GM21786 (cell line): ENCODE data around the gene NPBWR2.
"Not testable (repeated sequence)": the region's sequence is repeated elsewhere in the genome, so short reads cannot be mapped to it uniquely, and the experiment has no call there.

Source experiments
- ATAC-seq: cut with Tn5 transposase; IDR thresholded peaks from one replicate; pipeline ENCODE4 v1.9.1; 2021; ENCODE audit not compliant: unreplicated experiment

NPBWR2 gene

DNA sequence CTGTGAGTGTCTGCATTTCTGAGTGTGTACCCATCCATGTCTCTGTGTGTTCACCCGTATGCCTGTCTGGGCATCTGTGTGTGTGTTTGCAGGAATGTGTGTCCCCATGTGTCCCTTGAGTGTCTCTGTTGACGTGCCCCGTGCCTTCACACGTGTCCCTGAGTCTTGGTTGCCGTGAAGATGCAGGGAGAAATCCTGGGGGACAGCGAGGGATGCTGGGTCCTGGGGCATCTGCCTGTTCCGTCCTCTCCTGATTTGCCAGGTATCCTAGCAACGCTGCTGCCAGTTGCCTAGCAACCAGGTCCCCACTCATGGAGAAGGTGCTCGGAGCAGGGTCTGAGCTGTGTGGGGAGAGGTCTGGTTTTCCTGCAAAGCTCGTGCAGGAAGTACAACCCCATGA lies 17.2 kb downstream of the NPBWR2 start:
- no peak for ATAC-seq

- not testable (repeated sequence) for ATAC-seq
These were observed 18.8 kb downstream of the NPBWR2 start for GRCh38 chr20:64088586-64088985.

DNA sequence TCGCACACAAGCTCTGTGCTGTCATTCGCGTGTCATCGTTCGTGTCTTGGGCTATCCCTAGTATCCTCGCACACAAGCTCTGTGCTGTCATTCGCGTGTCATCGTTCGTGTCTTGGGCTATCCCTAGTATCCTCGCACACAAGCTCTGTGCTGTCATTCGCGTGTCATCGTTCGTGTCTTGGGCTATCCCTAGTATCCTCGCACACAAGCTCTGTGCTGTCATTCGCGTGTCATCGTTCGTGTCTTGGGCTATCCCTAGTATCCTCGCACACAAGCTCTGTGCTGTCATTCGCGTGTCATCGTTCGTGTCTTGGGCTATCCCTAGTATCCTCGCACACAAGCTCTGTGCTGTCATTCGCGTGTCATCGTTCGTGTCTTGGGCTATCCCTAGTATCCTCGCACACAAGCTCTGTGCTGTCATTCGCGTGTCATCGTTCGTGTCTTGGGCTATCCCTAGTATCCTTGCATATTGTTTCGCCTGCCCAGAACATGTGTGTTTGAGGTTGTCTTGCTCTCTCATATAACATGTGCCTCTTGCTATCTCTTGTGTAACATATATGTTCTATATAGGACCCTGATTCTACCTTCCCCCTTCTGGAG lies 20.0 kb downstream of the NPBWR2 start:
- not testable (repeated sequence) for ATAC-seq

DNA sequence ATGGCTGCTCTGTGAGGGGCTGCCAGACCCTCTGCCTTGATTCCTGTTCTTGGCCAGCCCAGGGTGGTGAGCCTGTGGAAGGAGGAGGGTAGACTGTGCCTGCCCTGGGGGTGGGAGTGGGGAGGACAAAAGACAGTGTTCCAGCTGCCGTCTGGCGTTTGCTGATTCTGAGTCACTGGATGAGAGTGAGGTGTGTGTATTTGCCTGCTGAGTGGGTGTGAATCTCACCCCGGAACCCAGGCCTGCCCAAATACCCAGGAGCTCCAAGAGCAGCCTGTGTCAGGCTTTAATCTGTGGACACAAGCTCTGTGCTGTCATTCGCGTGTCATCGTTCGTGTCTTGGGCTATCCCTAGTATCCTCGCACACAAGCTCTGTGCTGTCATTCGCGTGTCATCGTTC lies 20.6 kb downstream of the NPBWR2 start:
- no peak for ATAC-seq

DNA sequence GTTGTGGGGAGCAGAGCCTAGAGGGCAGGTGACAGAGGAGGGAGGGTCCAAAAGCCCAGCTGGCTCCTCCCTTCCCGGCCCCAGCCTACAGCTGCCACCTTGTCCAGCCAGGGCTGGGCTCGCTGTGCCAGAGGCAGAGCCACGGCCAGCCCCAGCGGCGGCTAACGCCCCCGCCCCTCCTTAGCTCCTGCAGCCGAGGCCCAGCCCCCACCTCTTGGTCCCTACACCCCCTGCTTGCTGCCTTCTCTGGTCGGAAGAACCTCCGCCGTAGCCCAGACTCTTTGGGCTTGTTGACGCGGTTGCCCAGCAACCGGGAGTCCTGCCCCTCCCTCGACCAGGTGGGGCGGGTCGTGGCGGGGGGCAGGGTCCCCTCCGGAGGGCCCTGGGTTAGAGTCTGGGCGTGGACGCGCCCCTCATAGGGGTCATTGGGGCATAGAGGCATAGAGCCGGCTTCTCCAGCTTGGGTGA lies 22.6 kb downstream of the NPBWR2 start:
- no peak for ATAC-seq

GRCh38 chr20:64083804-64084684 lies 23.3 kb downstream of the NPBWR2 start, which contains the start of gene LKAAEAR1:
Gene LKAAEAR1, minus strand, starts transcription at chr20:64084398. Its CDS starts 179 bp downstream, at chr20:64084219.
- ATAC-seq = no peak

GRCh38 chr20:64083378-64083803 lies 24.0 kb downstream of the NPBWR2 start:
- ATAC-seq = no peak

- ATAC-seq = no peak
These were observed 24.5 kb downstream of the NPBWR2 start for GRCh38 chr20:64082820-64083377.

- no peak for ATAC-seq
These were observed 25.1 kb downstream of the NPBWR2 start for GRCh38 chr20:64082126-64082731.

GRCh38 chr20:64081624-64081964 lies 25.8 kb downstream of the NPBWR2 start:
- no peak for ATAC-seq

DNA sequence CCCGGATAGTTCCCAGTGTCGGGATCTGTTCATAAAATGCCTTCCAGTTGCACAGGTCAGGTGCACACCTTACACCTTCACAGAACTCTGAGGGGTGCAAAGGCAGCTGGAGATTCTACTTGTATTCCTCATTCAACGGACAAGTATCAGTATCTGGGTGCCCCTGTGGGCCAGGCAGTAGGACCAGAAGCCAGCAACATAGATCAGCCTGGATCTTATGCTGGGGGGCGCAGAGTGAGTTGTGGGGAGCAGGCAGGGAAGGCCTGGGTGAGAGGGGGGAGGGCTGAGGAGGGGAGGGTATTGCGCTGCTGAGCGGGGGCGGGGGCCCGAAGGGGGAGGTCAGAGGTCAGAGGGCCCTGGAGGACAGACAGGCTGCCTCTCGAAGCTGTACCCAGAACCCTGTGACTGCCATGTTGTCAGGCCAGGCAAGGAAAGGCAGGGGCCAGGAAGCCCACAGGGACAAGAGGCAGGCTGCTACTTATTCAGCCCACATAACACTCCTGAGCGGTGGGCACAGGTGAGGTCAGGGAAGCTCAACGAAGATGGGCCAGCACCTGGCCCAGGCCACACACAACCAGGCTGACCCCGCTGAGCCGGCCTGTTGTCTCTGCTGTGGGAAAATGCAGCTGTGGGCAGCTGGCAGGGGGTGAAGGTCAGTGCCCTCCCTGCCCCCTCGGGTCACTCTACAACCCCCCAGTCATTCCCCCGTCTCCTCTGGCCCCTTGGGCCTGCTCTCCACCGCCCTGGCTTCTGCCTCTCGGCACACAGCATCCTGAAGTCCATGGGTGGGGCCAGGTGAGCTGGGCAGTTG lies 26.3 kb downstream of the NPBWR2 start:
- no peak for ATAC-seq

GRCh38 chr20:64080013-64080812 lies 27.2 kb downstream of the NPBWR2 start, which contains the start of gene OPRL1:
Gene OPRL1, plus strand, starts transcription at chr20:64080082. Its CDS starts 12,639 bp downstream, at chr20:64092721.
- ATAC-seq = no peak

DNA sequence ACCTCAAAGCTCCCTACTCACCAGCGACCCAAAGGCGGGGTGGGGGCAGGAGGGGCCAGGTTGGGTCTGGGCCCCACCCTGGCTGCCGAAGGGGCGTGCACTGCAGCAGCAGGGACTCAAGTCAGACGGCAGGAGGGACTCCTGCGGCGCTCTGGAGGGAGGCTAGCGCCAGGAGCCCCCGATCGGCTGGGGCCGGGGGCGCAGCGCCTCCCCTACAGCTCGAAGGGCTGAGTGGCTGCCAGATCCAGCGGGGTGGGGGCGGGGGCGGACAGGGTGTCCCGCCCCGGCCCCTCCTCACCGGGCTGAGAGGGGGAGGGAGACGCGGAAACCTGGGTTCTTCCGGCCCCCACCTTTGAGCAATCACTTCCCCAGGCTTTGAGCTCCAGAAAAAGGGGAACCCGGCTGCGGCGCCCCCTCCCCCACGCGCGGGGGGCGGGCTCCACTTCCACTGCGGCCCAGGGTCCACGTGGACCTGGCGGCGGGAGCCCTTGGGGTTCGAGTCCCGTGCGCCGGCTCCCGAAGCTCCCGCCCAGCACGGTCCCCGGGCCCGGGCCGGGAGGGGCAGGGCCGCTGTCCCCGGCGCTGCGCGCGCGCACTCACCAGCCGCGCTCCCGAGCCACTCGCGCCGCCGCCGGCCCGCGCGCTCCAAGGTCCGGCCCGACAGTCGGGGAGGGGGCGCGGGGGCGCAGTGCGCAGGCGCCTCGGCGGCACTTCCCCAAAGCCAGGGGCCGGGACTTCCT lies 27.9 kb downstream of the NPBWR2 start, which contains the start of gene RGS19:
Gene RGS19 (minus strand): TSS at position 246 of the 740 bp plus-strand sequence. CDS start 2,632 bp downstream, outside the sequence.
- ATAC-seq = peak; percentile 33

DNA sequence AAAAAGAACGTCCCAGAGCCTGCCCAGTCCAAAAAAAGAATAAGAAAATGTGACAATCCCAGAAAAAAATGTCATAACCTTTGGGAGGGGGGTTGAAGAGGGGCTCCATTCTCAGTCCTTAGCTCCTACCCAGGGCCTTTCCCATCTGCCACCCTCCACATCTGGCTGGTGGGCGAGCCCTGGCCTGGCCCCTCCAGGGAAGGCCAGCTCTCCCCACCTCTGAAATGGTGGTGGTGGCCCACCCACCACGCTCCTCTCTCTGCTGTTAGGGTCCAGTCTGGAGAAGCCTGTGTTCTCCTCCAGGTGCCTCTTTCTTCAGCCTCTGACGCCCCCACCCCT lies 28.5 kb downstream of the NPBWR2 start:
- ATAC-seq = no peak

- ATAC-seq = peak; percentile 29
These were observed 29.4 kb downstream of the NPBWR2 start for GRCh38 chr20:64077876-64078551.

GRCh38 chr20:64077541-64077875 lies 29.9 kb downstream of the NPBWR2 start:
- no peak for ATAC-seq

- ATAC-seq = peak; percentile 34
These were observed 30.3 kb downstream of the NPBWR2 start for GRCh38 chr20:64077094-64077493.
